ENCODE results near the gene PPP6R3. TPM values are rescaled to one million over a fixed set of nuclear protein-coding genes. Genes with fewer than 3 reads are reported as not detected.
"Not testable (repeated sequence)": the region's sequence is repeated elsewhere in the genome, so short reads cannot be mapped to it uniquely, and the experiment has no call there.

PPP6R3 gene
- total and polyA plus RNA-seq, 2 experiments from 2014 or later = 41.9 to 118 TPM

GRCh38 chr11:68470304-68470811 is 9.8 kb downstream of the PPP6R3 start:
- DNase-seq (ENCODE audit: low read depth in 1 of 2, low spot score in 1 of 2) = no peak
- H3K27ac ChIP-seq = peak overlapping the region; percentile 26

GRCh38 chr11:68471360-68472340 is 11.1 kb downstream of the PPP6R3 start:
- Histone ChIP-seq H3K9me3 (ENCODE audit: low read depth) (no peaks in the 10 kb centered on the region), H3K27me3 (no peaks in the 10 kb centered on the region), H3K27ac (no peak overlapping the region), H3K4me1 (ENCODE audit: low read depth) (peaks cover 15% of the 10 kb centered on the region), H3K36me3 (no peaks in the 10 kb centered on the region), H3K4me3 (no peak overlapping the region)
- no peak for TF ChIP-seq CTCF (IDR thresholded peaks at IDR 0.05; ENCODE audit: low read depth, low read length)
- DNase-seq (ENCODE audit: low read depth in 1 of 2, low spot score in 1 of 2) = peak in 1 of 2 donors; percentile 95

More at GRCh38 chr11:68470304-68470811, 9.8 kb downstream of the PPP6R3 start:
- Histone ChIP-seq H3K4me1 (ENCODE audit: low read depth) (peaks cover 22% of the 10 kb centered on the region), H3K36me3 (no peaks in the 10 kb centered on the region), H3K27me3 (no peaks in the 10 kb centered on the region), H3K4me3 (no peak overlapping the region), H3K9me3 (ENCODE audit: low read depth) (no peaks in the 10 kb centered on the region)
- no peak for TF ChIP-seq CTCF (IDR thresholded peaks at IDR 0.05; ENCODE audit: low read depth, low read length)

- Histone ChIP-seq H3K36me3 (no peaks in the 10 kb centered on the region), H3K9me3 (ENCODE audit: low read depth) (no peaks in the 10 kb centered on the region), H3K27me3 (no peaks in the 10 kb centered on the region), H3K27ac (no peak overlapping the region), H3K4me3 (no peak overlapping the region), H3K4me1 (ENCODE audit: low read depth) (peaks cover 15% of the 10 kb centered on the region)
- no peak for TF ChIP-seq CTCF (IDR thresholded peaks at IDR 0.05; ENCODE audit: low read depth, low read length)
- no peak for DNase-seq (ENCODE audit: low read depth in 1 of 2, low spot score in 1 of 2)
Observed at GRCh38 chr11:68472778-68473177, 12.2 kb downstream of the PPP6R3 start.

- Histone ChIP-seq H3K4me1 (ENCODE audit: low read depth) (peaks cover 10% of the 10 kb centered on the region), H3K9me3 (ENCODE audit: low read depth) (no peaks in the 10 kb centered on the region), H3K27ac (peak overlapping the region; percentile 19), H3K27me3 (no peaks in the 10 kb centered on the region), H3K36me3 (no peaks in the 10 kb centered on the region), H3K4me3 (no peak overlapping the region)
- no peak for DNase-seq (ENCODE audit: low read depth in 1 of 2, low spot score in 1 of 2)
- TF ChIP-seq CTCF (IDR thresholded peaks at IDR 0.05; ENCODE audit: low read depth, low read length) = no peak
Observed at GRCh38 chr11:68473693-68474092, 13.1 kb downstream of the PPP6R3 start.

- not testable (repeated sequence) for H3K4me3 ChIP-seq; H3K9me3 ChIP-seq (ENCODE audit: low read depth); H3K36me3 ChIP-seq; H3K27ac ChIP-seq; H3K4me1 ChIP-seq (ENCODE audit: low read depth); DNase-seq (ENCODE audit: low read depth in 1 of 2, low spot score in 1 of 2); H3K27me3 ChIP-seq
Observed at GRCh38 chr11:68475626-68476025, 15.1 kb downstream of the PPP6R3 start.

- Histone ChIP-seq H3K27ac (no peak overlapping the region), H3K9me3 (ENCODE audit: low read depth) (no peaks in the 10 kb centered on the region), H3K36me3 (peaks cover 3% of the 10 kb centered on the region), H3K27me3 (no peaks in the 10 kb centered on the region), H3K4me1 (ENCODE audit: low read depth) (no peaks in the 10 kb centered on the region), H3K4me3 (no peak overlapping the region)
- DNase-seq (ENCODE audit: low read depth in 1 of 2, low spot score in 1 of 2) = no peak
- no peak for TF ChIP-seq CTCF (IDR thresholded peaks at IDR 0.05; ENCODE audit: low read depth, low read length)
Observed at GRCh38 chr11:68479390-68479789, 18.8 kb downstream of the PPP6R3 start.

All from cardiac muscle cell (in vitro differentiated cells and primary cell).